Esophagus squamous epithelium (tissue), 5 donors: ENCODE results near the gene BOD1L1. TPM values are rescaled to one million over a fixed set of nuclear protein-coding genes. Genes with fewer than 3 reads are reported as not detected.

Source experiments
- DNase-seq: peaks from one replicate; lab custom pipeline; 2025; lab: John Stamatoyannopoulos, UW
- H3K27ac ChIP-seq, 4 donors: fragments of 200-600 bp; sonication (generic); one replicate each; pipeline ENCODE4 v1.5.1; 2016 to 2019; ENCODE audit warnings: mild to moderate bottlenecking in 1 of 4
- H3K27me3 ChIP-seq, 4 donors: fragments of 200-600 bp; sonication (generic); 1 replicate in 3 of 4; 2 replicates in 1 of 4; pipeline versions ENCODE4 v1.5.1 to v1.6.0; 2017 to 2021; ENCODE audit warnings: antibody characterized with exemption in 1 of 4
- H3K36me3 ChIP-seq, 3 donors: fragments of 200-600 bp; sonication (generic); one replicate each; pipeline ENCODE4 v1.5.1; 2016 to 2019
- H3K4me1 ChIP-seq, 3 donors: fragments of 200-600 bp; sonication (generic); one replicate each; pipeline ENCODE4 v1.5.1; 2017 to 2019
- H3K4me3 ChIP-seq, 4 donors: fragments of 200-600 bp; sonication (generic); 1 replicate in 3 of 4; 2 replicates in 1 of 4; pipeline ENCODE4 v1.5.1; 2016 to 2019; ENCODE audit warnings: mild to moderate bottlenecking in 2 of 4, moderate library complexity in 1 of 4
- H3K9me3 ChIP-seq, 3 donors: fragments of 200-600 bp; sonication (generic); one replicate each; pipeline ENCODE4 v1.5.1; 2016 to 2019
- CTCF ChIP-seq, 6 experiments: fragments of 450-650 bp in 4 of 6; fragments of 200-600 bp in 2 of 6; sonication (generic) in 2 of 6; IDR thresholded peaks; one replicate each; pipeline ENCODE4 v1.5.1; 2016 to 2019; ENCODE audit warnings: antibody characterized with exemption in 6 of 6, mild to moderate bottlenecking in 4 of 6, moderate library complexity in 4 of 6
- POLR2A ChIP-seq, 4 donors: fragments of 450-650 bp; IDR thresholded peaks; one replicate each; pipeline ENCODE4 v1.6.1; 2017; ENCODE audit warnings: antibody characterized with exemption in 4 of 4, mild to moderate bottlenecking in 4 of 4, moderate library complexity in 3 of 4
- WGBS, 2 donors: methylation state at CpG; one replicate each; pipeline ENCODE4 v1.1.5; 2018; 5-methylcytosine and 5-hydroxymethylcytosine counted together
- intact Hi-C: fragments of 100-400 bp; cut with DNase I; formaldehyde crosslinking; loops from one replicate; pipeline ENCODE4 v1.15.0; 2022
- total RNA-seq, 4 donors: library from RNA; depleted of rRNA; stranded (reverse); fragments of >200 nt; gene quantifications; one replicate each; pipeline ENCODE4 v1.1.0, GENCODE V29; 2016
- donor health status: DM: yes; HTN: yes; CAD: no.

BOD1L1 gene
- total RNA-seq, 4 donors from 2014 or later: 15.0 to 37.0 (median 25.6) TPM

DNA sequence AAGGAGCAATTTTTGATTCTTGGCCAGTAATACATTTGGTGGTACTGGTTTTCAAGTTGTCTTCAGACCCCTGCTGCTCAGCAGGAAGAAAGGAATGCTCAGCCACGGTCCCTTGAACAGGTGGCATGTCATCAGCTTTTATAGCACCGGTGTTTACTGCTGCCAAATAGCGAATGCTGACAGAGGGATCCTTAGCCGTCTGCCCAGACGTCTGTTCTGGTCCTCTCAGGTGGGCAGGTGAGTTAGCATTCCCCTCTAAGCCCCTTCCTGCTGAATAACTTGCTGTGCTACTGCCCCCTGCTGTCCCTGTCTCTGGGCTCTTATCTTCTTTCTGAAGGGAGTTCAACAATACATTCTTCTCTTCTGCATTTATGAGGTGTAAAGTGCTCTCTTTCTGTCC, 28.4 kb downstream of the BOD1L1 start:
- intact Hi-C loops: no loop called here
- Histone ChIP-seq H3K4me3 (no peak overlapping the region), H3K27me3 (no peaks in the 10 kb centered on the region), H3K27ac (no peak overlapping the region), H3K36me3 (peaks cover 9 to 96% (median 14%) of the 10 kb centered on the region in 3 donors), H3K9me3 (no peaks in the 10 kb centered on the region), H3K4me1 (peaks cover 0 to 8% (median 0%) of the 10 kb centered on the region in 3 donors)
- DNase-seq: no peak
- 78 to 79% methylated on average over 5 of the region's 5 CpGs for WGBS, 2 donors
- TF ChIP-seq CTCF (IDR thresholded peaks at IDR 0.05): no peak
- TF ChIP-seq POLR2A (IDR thresholded peaks at IDR 0.05): no peak

- H3K36me3 ChIP-seq: peaks cover 9 to 96% (median 21%) of the 10 kb centered on the region in 3 donors
- no peaks in the 10 kb centered on the region for H3K27me3 ChIP-seq
- no peak overlapping the region for H3K4me3 ChIP-seq
- H3K9me3 ChIP-seq: no peaks in the 10 kb centered on the region
- TF ChIP-seq CTCF (IDR thresholded peaks at IDR 0.05) (no peak), POLR2A (IDR thresholded peaks at IDR 0.05) (no peak)
- no peak for DNase-seq
- H3K27ac ChIP-seq: no peak overlapping the region
- intact Hi-C loops: no loop called here
- peaks cover 0 to 8% (median 0%) of the 10 kb centered on the region in 3 donors for H3K4me1 ChIP-seq
Observed at GRCh38 chr4:13597604-13598003, 29.9 kb downstream of the BOD1L1 start.

DNA sequence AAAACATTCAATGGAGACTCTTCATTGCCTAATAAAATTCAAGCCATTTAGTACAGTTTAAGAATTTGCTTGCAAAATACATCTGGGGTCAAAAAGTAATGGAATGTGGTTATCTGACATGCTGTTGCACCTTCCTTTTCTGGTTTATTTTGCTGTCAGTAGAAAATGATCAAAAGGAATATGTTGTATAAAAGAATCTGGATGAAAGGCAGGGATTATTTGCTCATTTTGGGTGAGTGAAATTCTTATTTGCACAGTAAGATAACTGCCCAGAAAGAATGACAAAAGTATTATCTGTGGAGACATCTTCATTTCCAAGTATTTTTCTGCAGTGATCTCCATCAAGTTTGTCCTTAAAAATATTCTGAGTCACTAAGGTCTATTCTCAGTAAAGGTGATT, 30.4 kb downstream of the BOD1L1 start:
- peaks cover 0 to 4% (median 0%) of the 10 kb centered on the region in 3 donors for H3K4me1 ChIP-seq
- H3K27ac ChIP-seq: no peak overlapping the region
- H3K27me3 ChIP-seq: no peaks in the 10 kb centered on the region
- DNase-seq: no peak
- no peak overlapping the region for H3K4me3 ChIP-seq
- peaks cover 9 to 96% (median 19%) of the 10 kb centered on the region in 3 donors for H3K36me3 ChIP-seq
- intact Hi-C loops: no loop called here
- no peaks in the 10 kb centered on the region for H3K9me3 ChIP-seq
- TF ChIP-seq POLR2A (IDR thresholded peaks at IDR 0.05) (no peak), CTCF (IDR thresholded peaks at IDR 0.05) (no peak)

- WGBS, 2 donors: 87 to 91% methylated on average over 4 of the region's 4 CpGs
- H3K4me3 ChIP-seq: no peak overlapping the region
- no peak for TF ChIP-seq POLR2A (IDR thresholded peaks at IDR 0.05)
- no peak for TF ChIP-seq CTCF (IDR thresholded peaks at IDR 0.05)
- no peaks in the 10 kb centered on the region for H3K27me3 ChIP-seq
- DNase-seq: no peak
- peaks cover 9 to 100% (median 18%) of the 10 kb centered on the region in 3 donors for H3K36me3 ChIP-seq
- no peaks in the 10 kb centered on the region for H3K9me3 ChIP-seq
- H3K27ac ChIP-seq: no peak overlapping the region
- no peaks in the 10 kb centered on the region for H3K4me1 ChIP-seq
- intact Hi-C loops: no loop called here
Observed at GRCh38 chr4:13592220-13592619, 35.3 kb downstream of the BOD1L1 start.

- no peaks in the 10 kb centered on the region for H3K27me3 ChIP-seq
- H3K4me1 ChIP-seq: no peaks in the 10 kb centered on the region
- no peak overlapping the region for H3K4me3 ChIP-seq
- 76 to 97% methylated on average over 2 of the region's 2 CpGs for WGBS, 2 donors
- no peaks in the 10 kb centered on the region for H3K9me3 ChIP-seq
- TF ChIP-seq CTCF (IDR thresholded peaks at IDR 0.05): no peak
- no peak for TF ChIP-seq POLR2A (IDR thresholded peaks at IDR 0.05)
- intact Hi-C loops: no loop called here
- H3K27ac ChIP-seq: no peak overlapping the region
- no peak for DNase-seq
- peaks cover 0 to 100% (median 18%) of the 10 kb centered on the region in 3 donors for H3K36me3 ChIP-seq
Observed at GRCh38 chr4:13590766-13591165, 36.8 kb downstream of the BOD1L1 start.
